ENCODE data around the gene DSP.

DSP gene

GRCh38 chr6:7561153-7561964 is 19.9 kb downstream of the DSP start:
- DNase-seq, result peak; percentile 11

GRCh38 chr6:7562769-7563168 is 21.3 kb downstream of the DSP start:
- no peak for DNase-seq

GRCh38 chr6:7566107-7566506 is 24.6 kb downstream of the DSP start:
- DNase-seq, result no peak

GRCh38 chr6:7566617-7567173 is 25.2 kb downstream of the DSP start:
- no peak for DNase-seq

- no peak for DNase-seq
Measured at GRCh38 chr6:7568021-7568420, 26.6 kb downstream of the DSP start.

- no peak for DNase-seq
Measured at GRCh38 chr6:7569082-7569481, 27.6 kb downstream of the DSP start.

- no peak for DNase-seq
Measured at GRCh38 chr6:7572213-7572943, 30.9 kb downstream of the DSP start.

- no peak for DNase-seq
Measured at GRCh38 chr6:7574500-7574899, 33.0 kb downstream of the DSP start.

GRCh38 chr6:7578516-7578915 is 37.0 kb downstream of the DSP start:
- no peak for DNase-seq

- DNase-seq, result no peak
Measured at GRCh38 chr6:7578931-7579330, 37.5 kb downstream of the DSP start.

- DNase-seq, result no peak
Measured at GRCh38 chr6:7579851-7580250, 38.4 kb downstream of the DSP start.

GRCh38 chr6:7580537-7580926 is 39.1 kb downstream of the DSP start:
- DNase-seq, result no peak

- DNase-seq, result no peak
Measured at GRCh38 chr6:7580927-7581618, 39.6 kb downstream of the DSP start.

- DNase-seq, result no peak
Measured at GRCh38 chr6:7585287-7585930, 43.9 kb downstream of the DSP start.

- no peak for DNase-seq
Measured at GRCh38 chr6:7587631-7588100, 46.2 kb downstream of the DSP start.

GRCh38 chr6:7588506-7588905 is 47.0 kb downstream of the DSP start:
- DNase-seq, result no peak

- DNase-seq, result no peak
Measured at GRCh38 chr6:7589221-7589620, 47.8 kb downstream of the DSP start.

GRCh38 chr6:7589949-7590917 is 48.8 kb downstream of the DSP start, which contains the start of gene SNRNP48:
SNRNP48 (plus strand) TSS chr6:7590198; CDS start chr6:7590258, 60 bp downstream.
- DNase-seq, result peak; percentile 83

- no peak for DNase-seq
Measured at GRCh38 chr6:7590918-7591302, 49.4 kb downstream of the DSP start.

GRCh38 chr6:7591770-7592169 is 50.3 kb downstream of the DSP start:
- DNase-seq, result no peak

GRCh38 chr6:7593229-7593628 is 51.8 kb downstream of the DSP start:
- DNase-seq, result no peak

Data from NCI-H345 (cell line).